Mammary epithelial cell (primary cell): ENCODE data around the gene LDHA.

Source experiments
- CTCF ChIP-seq, 2 donors: IDR thresholded peaks in 1 of 2; conservative IDR thresholded peaks in 1 of 2; 2 replicates each; pipeline ENCODE4 v1.5.1; 2011 to 2012; ENCODE audit warnings: inconsistent platforms in 2 of 2, low read length in 2 of 2, mild to moderate bottlenecking in 2 of 2, control low read depth in 1 of 2, low read depth in 1 of 2; ENCODE audit not compliant: insufficient read depth in 1 of 2; ENCODE audit errors: extremely low read depth in 1 of 2
- EZH2 ChIP-seq: IDR thresholded peaks from 2 replicates; pipeline ENCODE4 v1.6.1; 2012; ENCODE audit warnings: low read length, inconsistent platforms, borderline replicate concordance

DNA sequence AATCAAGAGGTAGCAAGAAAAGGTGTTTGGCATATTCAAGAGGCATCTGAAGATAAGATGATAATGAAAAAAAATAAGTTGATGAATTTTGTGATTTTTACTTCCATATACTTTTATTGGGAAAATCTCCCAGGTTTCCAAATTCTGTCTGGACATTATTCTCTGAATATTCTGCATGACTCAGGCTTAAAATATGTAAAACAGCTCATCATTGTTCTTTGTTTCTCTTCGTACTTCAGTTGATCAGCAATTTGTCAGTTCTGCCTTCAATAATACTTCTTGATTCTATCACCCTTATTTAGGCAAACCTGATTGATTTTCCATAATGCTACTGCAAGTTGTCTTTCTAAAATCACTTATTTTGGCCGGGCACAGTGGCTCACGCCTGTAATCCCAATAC is 41.8 kb upstream of the LDHA start:
- no peak for TF ChIP-seq CTCF (conservative IDR thresholded peaks at IDR 0.05 in 1 of 2, IDR thresholded peaks at IDR 0.05 in 1 of 2; ENCODE audit: extremely low read depth in 1 of 2, insufficient read depth in 1 of 2, low read depth in 1 of 2, low read length in 2 of 2)
- no peak for TF ChIP-seq EZH2
